Stomach (tissue), 4 donors: ENCODE data around the gene DCX.

Source experiments
- CTCF ChIP-seq, 7 experiments: fragments of 450-650 bp in 4 of 7; fragments of 200-600 bp in 3 of 7; sonication (generic) in 3 of 7; IDR thresholded peaks; one replicate each; pipeline ENCODE4 v1.5.1; 2016 to 2019; ENCODE audit warnings: antibody characterized with exemption in 7 of 7, control low read depth in 2 of 7, mild to moderate bottlenecking in 1 of 7
- POLR2A ChIP-seq, 4 donors: fragments of 450-650 bp; IDR thresholded peaks; one replicate each; pipeline ENCODE4 v1.6.1; 2016; ENCODE audit warnings: antibody characterized with exemption in 4 of 4, control low read depth in 2 of 4, mild to moderate bottlenecking in 1 of 4, moderate library complexity in 1 of 4
- POLR2AphosphoS5 ChIP-seq, 3 donors: sonication (generic); formaldehyde crosslinking; IDR thresholded peaks; one replicate each; pipeline ENCODE4 v1.6.1; 2016; ENCODE audit warnings: antibody characterized with exemption in 3 of 3

GRCh38 chrX:111442791-111443190 is 30.8 kb upstream of the DCX start:
- TF ChIP-seq CTCF (IDR thresholded peaks at IDR 0.05) = no peak
- TF ChIP-seq POLR2A (IDR thresholded peaks at IDR 0.05) = no peak
- no peak for TF ChIP-seq POLR2AphosphoS5 (IDR thresholded peaks at IDR 0.05)
